Vagina (tissue), 2 donors: ENCODE data around the gene CD48.

Experiments
- CTCF ChIP-seq, 3 experiments: fragments of 450-650 bp in 2 of 3; fragments of 200-600 bp in 1 of 3; sonication (generic) in 1 of 3; IDR thresholded peaks; one replicate each; pipeline ENCODE4 v1.5.1; 2017 to 2019; ENCODE audit warnings: antibody characterized with exemption in 3 of 3, mild to moderate bottlenecking in 2 of 3, moderate library complexity in 2 of 3
- POLR2A ChIP-seq, 2 donors: fragments of 450-650 bp; IDR thresholded peaks; one replicate each; pipeline ENCODE4 v1.6.1; 2017; ENCODE audit warnings: antibody characterized with exemption in 2 of 2, mild to moderate bottlenecking in 2 of 2, moderate library complexity in 2 of 2
- POLR2AphosphoS5 ChIP-seq, 2 donors: sonication (generic); formaldehyde crosslinking; IDR thresholded peaks; one replicate each; pipeline ENCODE4 v1.9.0; 2017; ENCODE audit warnings: antibody characterized with exemption in 2 of 2, mild to moderate bottlenecking in 2 of 2, low read depth in 1 of 2; ENCODE audit not compliant: insufficient read depth in 1 of 2

DNA sequence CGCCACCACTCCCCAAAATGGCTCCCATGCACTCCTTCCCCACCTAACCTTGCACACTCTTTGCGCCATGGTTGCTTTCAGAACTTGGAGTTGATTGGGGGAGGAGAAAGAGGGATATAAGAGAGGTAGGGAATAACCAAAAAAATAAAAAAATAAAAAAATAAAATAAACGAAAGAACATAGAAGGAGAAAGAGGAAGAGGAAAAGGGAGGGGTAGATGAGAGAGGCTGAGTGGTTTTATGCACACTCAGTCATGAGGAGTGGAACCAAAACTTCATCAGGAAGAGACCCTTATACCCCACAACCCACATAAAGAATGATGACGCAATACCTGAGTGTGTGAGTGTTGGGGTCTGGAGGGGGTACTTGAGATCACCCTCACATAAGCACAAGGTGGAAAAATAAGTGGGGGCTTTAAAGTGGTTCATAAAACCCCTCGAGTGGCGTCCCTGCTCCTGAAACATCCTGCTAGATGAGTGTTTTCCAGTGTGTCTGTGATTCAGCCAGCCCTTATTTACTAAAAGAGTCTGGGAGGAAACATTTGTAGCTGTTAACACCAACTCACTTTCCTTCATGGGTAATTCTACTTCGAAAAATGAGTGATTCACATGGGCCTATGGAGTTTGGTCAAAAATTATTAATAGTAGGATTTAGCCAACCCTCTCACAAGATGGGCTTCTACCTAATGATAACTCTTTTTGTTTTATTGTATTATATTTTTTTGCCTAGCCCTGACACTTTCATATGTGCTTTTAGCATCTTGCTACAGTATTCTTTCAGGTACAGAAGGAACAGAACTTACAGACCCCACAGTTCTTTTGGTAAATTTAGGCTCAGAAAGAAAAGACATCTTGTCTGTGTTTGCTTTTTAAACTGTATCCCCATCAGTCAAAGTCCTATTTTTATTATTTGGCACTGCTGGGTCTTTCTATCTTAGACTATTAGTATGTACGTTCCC is 70.0 kb downstream of the CD48 start:
- TF ChIP-seq CTCF (IDR thresholded peaks at IDR 0.05) (no peak), POLR2AphosphoS5 (IDR thresholded peaks at IDR 0.05; ENCODE audit: insufficient read depth in 1 of 2, low read depth in 1 of 2) (no peak), POLR2A (IDR thresholded peaks at IDR 0.05) (no peak)
